IPS-NIHi11 (cell line): ENCODE results near the gene MACF1.

Experiments used
- DNase-seq: peaks from one replicate; pipeline ENCODE4 v3.0.0; 2012; ENCODE audit warnings: mixed read lengths, low spot score

MACF1 gene

DNA sequence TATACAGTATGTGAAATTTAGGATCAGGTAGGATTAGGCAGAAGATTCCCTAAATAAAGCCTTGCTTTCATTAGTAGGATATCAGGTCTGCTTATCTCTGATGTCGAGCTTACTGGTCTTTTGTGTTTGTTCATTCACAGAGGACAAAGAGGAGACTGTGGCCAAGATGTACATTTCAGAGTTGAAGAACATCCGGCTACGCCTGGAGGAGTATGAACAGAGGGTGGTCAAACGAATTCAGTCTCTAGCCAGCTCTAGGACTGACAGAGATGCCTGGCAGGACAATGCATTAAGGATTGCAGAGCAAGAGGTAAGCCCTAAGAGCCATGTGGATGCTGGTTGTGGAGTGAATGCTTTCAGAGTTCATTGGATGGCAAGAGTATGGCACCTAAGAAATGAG is 106.2 kb downstream of the MACF1 start:
- DNase-seq, result no peak

DNA sequence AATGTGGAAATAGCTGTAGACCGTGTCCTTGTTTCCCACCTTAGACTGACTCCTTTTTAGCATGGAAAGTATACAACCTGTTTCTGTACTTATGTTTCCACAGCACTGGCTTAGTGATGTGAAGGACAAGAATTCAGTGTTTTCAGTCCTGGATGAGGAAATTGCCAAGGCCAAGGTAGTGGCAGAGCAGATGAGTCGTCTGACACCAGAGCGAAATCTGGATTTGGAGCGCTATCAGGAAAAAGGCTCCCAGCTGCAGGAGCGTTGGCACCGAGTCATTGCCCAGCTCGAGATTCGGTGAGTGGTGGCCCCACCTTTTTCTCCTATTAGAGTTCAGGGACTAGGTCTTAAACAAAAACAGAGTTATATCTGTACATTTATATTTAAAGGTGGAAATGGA is 112.6 kb downstream of the MACF1 start:
- DNase-seq, result no peak

DNA sequence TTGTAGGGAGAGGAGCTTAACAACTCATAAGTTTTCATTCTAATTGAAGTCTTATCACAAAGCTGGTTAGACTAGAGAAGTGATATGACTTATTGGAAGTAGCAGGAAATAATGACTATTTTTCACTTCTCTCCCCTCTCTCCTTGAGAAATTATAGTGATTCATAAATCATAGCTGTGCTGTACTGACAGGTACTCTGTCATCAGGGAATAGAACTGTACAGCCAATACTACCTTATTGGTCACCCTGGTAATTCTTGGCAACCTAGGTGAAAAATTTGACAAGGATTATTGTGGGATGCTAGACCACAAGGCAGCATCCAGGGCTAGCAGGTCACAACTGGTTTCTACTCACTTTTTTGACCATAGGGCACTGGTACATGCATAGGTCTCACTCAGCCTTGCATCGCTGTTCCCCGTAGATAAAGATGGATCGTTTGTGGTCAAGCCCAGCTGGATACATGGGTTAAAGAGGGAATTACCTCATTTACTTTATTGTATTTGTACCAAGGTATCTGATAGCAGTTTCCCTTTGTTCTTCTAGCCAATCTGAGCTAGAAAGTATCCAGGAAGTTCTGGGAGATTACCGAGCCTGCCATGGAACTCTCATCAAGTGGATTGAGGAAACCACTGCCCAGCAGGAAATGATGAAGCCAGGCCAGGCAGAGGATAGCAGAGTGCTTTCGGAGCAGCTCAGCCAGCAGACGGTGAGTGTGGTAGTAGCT is 113.6 kb downstream of the MACF1 start:
- DNase-seq, result no peak

DNA sequence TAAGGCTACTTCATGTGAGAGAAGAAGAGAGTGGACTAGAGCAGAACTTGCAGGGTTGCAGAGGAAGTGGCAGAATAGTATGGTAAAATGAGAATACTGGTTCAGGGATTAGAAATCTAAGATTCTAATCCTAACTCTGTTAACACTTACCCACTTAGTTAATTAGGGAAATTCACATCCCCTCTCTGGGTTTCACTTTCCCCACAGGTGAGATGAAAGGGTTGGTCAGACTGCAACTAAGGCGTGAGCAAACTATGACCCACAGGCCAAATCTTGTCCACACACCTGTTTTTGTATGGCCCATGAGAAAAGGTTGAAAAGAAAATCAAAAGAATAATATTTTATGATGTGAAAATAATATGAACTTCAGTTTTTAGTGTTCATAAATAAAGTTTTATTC is 117.5 kb downstream of the MACF1 start:
- DNase-seq, result no peak

DNA sequence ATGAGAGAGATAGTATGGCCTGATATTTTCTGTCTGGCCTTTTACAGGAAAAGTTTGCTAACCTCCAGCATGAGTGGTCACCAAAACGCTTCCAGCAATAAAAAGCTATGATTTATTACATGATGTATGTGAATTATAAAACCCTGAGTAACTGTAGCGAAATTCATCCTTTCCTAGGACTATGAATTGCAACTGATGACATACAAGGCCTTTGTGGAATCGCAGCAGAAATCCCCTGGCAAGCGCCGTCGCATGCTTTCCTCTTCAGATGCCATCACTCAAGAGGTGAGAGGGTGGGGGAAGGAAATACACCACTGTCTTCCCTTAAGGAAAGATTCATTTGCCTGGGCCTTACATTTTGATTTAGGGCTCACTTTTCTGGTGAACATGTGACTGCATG is 117.9 kb downstream of the MACF1 start:
- no peak for DNase-seq

DNA sequence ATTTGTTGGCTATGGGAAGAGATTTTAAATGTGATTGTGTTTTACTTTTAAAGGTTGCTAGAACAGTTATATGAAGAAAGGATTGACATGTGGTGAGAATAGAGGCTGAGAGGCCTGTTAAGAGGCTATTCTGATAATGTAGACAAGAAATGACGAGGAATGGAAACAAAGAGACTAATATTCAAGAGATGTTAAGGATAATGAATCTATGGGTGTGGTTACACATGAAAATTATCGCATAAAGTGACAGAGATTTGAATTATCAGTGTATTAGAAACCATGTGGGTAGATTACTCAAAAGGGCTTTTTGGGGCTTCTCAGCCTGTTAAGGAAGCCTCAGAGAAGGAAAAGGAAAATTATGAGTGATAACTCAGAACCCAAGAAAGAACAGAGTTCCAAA is 120.4 kb downstream of the MACF1 start:
- no peak for DNase-seq

DNA sequence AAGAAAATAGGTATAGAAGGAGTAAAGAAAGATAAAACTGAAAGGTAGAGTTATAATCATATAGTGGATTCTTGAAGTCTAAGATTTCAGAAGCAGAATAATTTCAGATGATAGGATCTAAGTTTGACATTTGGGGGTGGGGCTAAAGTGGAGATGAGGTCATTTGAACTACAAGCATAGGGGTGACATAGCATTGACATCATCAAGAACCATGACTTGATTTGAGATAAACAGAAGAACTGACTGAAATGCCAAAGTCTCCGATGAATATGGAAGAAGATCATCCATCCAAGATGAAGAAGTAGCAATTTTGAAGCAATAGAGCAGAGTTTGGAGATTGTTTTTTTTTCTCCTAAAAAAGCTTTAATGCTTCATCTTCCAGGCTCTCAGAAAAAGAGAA is 122.3 kb downstream of the MACF1 start:
- DNase-seq, result no peak

DNA sequence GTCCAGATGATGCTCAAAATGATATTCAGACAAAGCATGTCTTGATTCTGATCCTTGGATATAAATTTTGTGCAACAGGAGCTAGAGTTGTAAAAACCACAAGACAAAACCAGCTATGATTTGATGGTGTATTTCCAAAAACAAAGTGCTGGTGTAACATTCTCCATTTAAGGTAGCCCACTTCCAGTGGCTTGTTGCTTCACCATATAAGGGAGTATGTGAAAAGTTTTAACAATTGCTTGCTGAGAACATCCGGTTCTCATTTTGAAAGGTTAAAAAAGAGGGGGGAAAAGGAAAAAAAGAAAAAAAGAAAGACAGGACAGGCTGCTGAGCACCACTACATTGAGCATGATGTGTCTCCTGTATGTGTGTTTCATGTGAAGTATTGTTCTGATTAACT is 123.6 kb downstream of the MACF1 start:
- no peak for DNase-seq

DNA sequence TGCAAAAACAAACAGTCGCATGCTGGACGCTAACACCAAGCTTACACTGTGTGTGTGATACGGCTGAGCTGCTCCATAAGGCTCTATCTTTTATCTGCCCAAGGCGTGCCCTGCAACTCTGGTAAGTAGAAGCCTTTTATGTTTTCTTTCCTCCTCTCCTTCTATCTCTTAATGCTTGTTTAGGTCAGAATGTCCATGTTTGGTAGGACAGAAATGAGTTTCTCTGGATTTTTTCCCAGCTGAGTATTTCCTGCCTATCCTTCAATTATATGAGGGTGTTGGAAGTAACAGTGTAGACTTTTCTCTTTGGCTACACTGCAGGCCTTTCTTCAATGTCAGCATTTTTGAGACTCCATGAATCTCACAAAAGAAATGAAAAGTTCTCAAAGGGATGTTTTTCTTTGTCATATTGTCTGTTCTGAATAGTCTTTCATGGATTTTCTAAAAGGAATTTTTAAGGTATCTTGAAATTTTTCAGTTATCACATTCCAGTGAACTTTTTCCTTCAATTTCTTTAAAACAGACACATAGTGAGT is 124.2 kb downstream of the MACF1 start:
- no peak for DNase-seq

DNA sequence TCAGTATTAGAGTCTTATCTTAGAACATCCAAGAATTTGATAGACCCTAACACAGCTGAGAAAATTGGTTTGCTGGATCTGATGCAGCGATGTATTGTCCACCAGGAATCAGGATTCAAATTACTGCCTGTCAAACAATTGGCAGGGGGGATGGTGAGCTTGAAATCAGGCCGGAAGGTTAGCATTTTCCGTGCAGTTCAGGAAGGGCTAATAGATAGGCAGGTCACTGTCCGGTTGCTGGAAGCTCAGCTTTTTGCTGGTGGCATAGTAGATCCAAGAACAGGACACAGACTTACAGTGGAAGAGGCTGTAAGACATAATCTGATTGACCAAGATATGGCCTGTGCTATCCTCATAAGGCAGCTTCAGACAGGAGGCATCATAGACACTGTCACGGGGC is 127.2 kb downstream of the MACF1 start:
- no peak for DNase-seq

DNA sequence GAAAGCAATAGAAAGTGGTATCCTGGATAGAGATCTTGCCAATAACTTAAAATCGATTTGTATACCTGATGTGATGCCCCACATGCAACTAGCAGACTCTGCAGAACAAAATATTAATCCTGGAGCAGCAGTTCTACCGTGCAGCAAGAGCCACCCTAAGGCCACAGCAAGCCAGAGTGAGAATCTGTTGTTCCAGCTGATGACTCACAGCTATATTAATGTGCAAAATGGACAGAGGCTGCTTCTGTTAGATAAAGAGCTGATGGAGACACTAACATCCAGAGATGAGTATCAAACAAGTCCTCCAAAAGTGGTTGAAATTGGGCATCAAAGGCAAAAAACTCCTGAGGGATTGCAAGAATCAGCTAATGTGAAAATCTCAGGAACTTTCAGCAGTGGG is 127.8 kb downstream of the MACF1 start:
- DNase-seq, result no peak

DNA sequence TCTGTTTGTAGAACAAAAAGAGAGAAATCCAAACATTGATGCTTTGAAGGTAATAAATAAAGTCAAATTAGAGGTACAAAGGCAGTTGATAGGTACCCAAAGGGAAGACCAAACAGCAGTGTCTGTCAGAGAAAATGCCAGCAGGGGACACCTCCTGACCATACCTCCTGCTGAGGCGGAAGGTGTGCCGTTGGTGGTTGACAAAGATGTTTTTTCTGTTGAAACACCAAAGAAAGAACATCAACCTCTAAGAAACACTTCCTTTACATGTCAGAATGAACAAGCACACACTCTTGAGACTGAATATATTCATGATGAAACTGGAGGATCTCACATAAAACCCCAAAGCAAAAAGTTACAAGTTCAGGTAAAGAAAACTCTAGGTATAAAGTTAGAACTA is 128.3 kb downstream of the MACF1 start:
- no peak for DNase-seq

DNA sequence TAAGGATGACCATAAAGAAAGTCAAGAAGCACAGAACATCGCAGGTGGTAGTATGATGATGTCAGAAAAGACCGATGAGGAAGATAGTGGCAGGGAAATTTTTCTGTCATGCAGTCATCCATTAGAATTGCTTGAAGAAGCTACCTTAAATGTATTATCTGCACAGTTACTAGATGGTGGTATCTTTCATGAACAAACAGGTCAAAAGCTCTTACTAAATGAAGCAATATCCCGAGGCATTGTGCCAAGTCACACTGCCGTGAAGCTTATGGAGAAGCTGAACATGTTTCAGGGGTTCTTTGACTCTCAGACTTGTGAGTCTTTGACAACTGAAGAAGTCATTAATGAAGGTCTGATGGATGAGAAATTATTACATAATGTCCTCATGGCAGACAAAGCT is 128.8 kb downstream of the MACF1 start:
- no peak for DNase-seq

DNA sequence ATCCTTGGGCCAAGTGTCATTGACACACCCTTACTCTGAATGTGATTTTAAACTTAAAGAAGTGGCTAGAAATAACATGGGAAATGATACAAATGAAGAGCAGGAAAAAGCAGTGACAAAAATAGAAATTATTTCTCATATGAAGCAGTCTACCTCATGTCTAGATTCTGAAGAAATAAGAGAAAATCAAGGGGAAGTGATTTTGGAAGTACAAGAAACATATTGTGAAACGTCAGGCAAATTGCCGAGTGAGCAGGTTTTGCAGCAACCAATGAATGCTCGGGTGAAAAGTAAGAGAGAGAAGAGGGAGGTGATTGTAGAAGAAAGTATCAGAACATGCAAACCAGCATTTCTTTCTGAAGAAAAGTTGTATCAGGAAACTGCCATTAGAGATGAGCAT is 130.7 kb downstream of the MACF1 start:
- DNase-seq, result no peak

DNA sequence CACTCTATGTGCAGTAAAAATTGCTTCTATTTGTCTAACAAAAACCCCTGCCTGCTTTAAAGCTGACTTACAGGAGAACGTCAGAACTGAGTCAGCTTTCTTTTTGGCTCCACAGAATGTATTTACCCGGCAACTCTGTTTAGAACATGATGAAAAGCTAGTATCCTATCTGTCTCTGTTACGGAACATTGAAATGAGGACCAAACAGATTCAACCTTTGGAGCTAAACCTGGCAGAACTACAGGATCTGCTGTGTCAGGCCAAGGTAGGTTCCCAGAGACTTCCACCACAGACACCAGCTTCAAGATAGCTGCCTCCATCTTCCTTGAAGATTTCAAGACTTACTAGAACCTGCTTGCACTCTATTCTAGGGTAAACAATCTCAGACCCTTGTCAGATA is 132.6 kb downstream of the MACF1 start:
- DNase-seq, result no peak

DNA sequence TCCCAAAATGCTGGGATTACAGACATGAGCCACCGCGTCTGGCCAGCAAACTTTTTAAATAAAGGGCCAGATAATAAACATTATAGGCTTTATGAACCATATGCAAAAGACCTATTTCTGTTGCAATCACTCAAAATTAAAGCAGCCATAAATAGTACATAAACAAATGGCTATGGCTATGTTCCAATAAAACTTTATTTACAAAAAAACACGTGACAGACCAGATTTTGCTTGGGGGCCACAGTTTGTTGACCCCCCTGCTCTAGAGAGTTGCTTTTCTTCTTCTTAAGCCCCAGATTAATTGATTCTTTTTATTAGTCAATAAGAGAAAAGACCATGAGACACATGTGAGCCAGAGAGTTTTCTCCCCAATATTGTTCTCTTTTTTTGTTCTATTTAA is 138.3 kb downstream of the MACF1 start:
- DNase-seq, result no peak

DNA sequence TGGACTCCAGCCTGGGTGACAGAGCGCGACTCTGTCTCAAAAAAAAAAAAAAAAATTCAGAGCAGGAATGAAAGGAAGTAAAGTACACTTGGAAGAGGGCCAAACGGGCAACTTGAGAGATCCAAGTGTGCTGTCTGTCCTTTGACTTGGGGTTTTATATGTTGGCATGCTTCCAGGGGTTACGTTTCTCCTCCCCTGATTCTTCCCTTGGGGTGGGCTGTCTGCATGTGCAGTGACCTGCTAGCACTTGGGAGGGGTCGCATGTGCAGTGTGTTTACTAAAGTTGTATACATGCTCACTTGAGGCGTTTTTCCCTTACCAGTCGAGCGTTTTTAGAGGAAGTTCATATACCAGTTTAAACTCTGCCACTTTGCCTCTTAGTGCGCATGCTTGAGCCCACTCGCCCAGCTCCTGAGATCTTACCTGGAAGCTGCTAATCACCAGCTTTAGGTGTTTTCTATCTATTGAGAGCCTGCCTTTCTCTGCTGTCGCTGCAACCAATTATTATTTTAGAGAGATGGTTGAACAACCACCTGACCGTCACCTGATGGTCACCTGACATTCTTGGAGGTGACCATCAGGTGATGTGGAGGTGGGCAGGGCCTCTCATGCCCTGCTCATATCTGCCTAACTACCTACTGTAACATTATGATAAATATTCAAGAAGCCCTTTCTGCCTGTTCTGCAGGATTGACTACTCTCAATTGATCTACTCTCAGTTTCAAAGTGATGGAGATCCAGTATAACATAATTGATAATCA is 140.1 kb downstream of the MACF1 start:
- DNase-seq, result no peak

DNA sequence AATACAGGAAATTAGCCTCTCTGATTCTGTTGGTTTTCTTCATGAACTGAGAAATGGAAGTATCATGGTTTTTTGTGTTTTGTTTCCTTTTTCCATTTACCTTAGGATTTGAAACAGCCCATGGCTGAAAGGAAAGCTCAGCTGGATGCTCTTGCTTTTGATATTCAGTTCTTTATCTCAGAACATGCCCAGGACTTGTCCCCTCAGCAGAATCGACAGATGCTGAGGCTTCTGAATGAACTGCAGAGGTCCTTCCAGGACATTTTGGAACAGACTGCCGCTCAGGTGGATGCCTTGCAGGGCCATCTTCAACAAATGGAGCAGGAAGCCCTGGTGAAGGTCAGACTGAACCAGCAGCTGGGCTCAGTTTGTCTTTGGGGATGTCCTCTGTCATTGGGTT is 142.4 kb downstream of the MACF1 start:
- DNase-seq, result no peak

DNA sequence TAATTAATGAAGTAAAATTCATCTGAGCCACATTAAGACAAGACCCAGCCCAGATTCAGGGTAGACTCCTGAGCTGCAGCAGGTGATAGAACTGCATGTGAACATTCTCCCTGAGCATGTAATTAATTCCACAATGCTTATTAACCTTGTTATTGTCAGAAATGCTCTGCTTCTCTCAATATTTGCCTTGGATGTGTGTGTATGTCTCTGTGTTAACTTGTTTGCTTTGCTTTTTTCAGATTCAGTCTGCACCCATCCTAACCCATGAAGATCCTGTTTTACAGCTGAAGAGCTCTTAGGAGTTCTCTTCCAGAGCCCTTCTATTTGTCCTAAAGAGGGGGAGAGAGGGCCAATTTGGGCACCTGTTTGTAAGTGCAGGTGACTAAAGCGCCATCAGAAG is 143.8 kb downstream of the MACF1 start:
- DNase-seq, result no peak

DNA sequence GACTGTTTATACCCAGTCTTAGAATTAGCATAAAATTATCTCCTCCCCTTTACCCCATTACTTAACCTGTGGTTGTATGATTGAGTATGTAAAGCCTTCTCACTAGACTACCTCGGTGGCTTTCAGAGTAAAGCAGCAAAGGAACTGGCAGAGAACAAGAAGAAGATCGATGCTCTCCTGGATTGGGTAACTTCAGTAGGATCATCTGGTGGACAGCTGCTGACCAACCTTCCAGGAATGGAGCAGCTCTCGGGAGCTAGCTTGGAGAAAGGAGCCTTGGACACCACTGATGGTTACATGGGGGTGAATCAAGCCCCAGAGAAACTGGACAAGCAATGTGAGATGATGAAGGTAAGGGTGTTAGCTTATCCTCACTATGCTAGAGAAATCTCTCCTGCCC is 148.4 kb downstream of the MACF1 start:
- DNase-seq, result no peak

DNA sequence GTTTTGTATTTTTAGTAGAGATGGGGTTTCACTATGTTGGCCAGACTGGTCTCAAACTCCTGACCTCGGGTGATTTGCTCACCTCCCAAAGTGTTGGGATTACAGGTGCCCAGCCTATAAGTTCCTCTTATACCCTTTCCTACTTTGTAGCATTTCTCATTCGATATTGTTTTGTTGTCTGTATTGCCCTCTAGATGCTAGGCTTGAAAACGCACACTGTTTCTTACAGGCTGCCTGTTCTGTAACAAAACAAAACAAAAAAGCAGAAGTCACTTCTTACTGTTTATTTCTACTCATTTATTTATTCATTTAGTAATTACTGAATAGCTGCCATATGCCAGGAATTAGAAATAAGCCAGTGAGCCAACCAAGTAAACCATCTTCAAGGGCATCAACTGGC is 150.1 kb downstream of the MACF1 start:
- no peak for DNase-seq

DNA sequence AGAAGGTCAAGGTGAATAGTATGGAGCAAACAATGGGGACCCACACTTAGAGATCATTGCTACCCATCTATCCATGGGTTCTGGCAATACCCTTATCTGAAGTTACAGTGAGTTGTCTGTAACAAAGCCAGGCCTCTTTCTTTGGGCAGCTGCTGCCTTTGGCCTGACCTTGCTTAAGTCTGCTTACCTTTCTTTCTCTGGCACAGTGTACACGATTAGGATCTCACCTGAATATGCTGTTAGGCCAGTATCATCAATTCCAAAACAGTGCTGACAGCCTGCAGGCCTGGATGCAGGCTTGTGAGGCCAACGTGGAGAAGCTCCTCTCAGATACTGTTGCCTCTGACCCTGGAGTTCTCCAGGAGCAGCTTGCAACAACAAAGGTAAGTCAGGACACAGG is 154.0 kb downstream of the MACF1 start:
- no peak for DNase-seq

DNA sequence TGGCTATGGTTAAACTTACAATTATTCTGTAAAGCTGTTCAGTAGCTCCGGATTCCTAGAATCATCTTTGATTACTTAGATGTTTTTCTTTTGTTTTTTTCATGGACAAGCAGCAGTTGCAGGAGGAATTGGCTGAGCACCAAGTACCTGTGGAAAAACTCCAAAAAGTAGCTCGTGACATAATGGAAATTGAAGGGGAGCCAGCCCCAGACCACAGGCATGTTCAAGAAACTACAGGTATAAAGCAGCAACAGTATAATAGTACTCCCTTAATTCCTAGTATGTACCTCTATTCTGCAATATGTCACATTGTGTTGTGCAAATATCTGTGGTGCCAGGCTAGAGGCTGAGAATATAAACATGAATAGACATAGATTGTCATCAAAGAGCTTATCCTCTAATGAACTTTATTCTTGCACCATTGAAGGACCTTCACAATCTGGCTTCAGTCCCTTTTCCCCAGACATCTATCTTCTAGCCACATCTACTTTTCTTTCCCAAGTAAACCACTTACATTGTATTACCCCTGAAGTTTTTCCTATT is 154.6 kb downstream of the MACF1 start:
- no peak for DNase-seq
